Transverse colon (tissue), 4 donors: ENCODE data around the gene INTS7. TPM values are rescaled to one million over a fixed set of nuclear protein-coding genes. Genes with fewer than 3 reads are reported as not detected.

Source experiments
- DNase-seq: peaks from one replicate; pipeline ENCODE4 v3.0.0-alpha.2; 2019
- H3K27ac ChIP-seq, 4 donors: fragments of 200-600 bp; sonication (generic); 2 replicates each; pipeline ENCODE4 v1.5.1; 2016 to 2018; ENCODE audit warnings: inconsistent platforms in 4 of 4
- H3K27me3 ChIP-seq: fragments of 200-600 bp; sonication (generic); 2 replicates; pipeline ENCODE4 v1.5.1; 2017; ENCODE audit warnings: inconsistent platforms
- H3K36me3 ChIP-seq, 4 donors: fragments of 200-600 bp; sonication (generic); 2 replicates each; pipeline ENCODE4 v1.5.1; 2017 to 2019; ENCODE audit warnings: inconsistent platforms in 4 of 4
- H3K4me1 ChIP-seq, 4 donors: fragments of 200-600 bp; sonication (generic); 2 replicates each; pipeline ENCODE4 v1.5.1; 2017 to 2020; ENCODE audit warnings: inconsistent platforms in 4 of 4
- H3K4me3 ChIP-seq, 4 donors: fragments of 200-600 bp; sonication (generic); 1 replicate in 1 of 4; 2 replicates in 3 of 4; pipeline versions ENCODE4 v1.5.1 to v1.6.1; 2017 to 2019; ENCODE audit warnings: inconsistent platforms in 4 of 4
- H3K9me3 ChIP-seq, 2 donors: fragments of 200-600 bp; sonication (generic); 2 replicates each; pipeline ENCODE4 v1.5.1; 2017 to 2019; ENCODE audit warnings: inconsistent platforms in 2 of 2
- EP300 ChIP-seq: sonication (generic); formaldehyde crosslinking; IDR thresholded peaks from one replicate; pipeline ENCODE4 v1.6.1; 2017; ENCODE audit warnings: antibody characterized with exemption, low read depth
- POLR2A ChIP-seq: fragments of 450-650 bp; IDR thresholded peaks from one replicate; pipeline ENCODE4 v1.6.1; 2016; ENCODE audit warnings: antibody characterized with exemption, mild to moderate bottlenecking, moderate library complexity
- POLR2AphosphoS5 ChIP-seq, 3 donors: sonication (generic); formaldehyde crosslinking; IDR thresholded peaks; one replicate each; pipeline ENCODE4 v1.6.1; 2016; ENCODE audit warnings: antibody characterized with exemption in 3 of 3
- WGBS, 2 donors: methylation state at CpG; one replicate each; pipeline ENCODE4 v1.1.5; 2018; ENCODE audit warnings: low coverage in 1 of 2; 5-methylcytosine and 5-hydroxymethylcytosine counted together
- in situ Hi-C, 4 donors: fragments of 200-750 bp; cut with MboI; loops; one replicate each; pipeline versions ENCODE4 v1.15.0 to v1.15.1; 2017; ENCODE audit warnings: low sequenced_read_pairs in 3 of 4, low pct_ligation_motif_present in 1 of 4, low pct_unique_long_range_greater_than_20kb in 1 of 4
- intact Hi-C: fragments of 100-400 bp; cut with DNase I; formaldehyde crosslinking; loops from one replicate; pipeline ENCODE4 v1.15.1; 2023; ENCODE audit warnings: low total_unique reads
- total RNA-seq, 4 donors: library from RNA; depleted of rRNA; stranded (reverse); fragments of >200 nt; gene quantifications; one replicate each; pipeline ENCODE4 v1.1.0, GENCODE V29; 2016
- TF ChIP-seq, protein P1 (sequence below), 5 experiments: fragments of 200-600 bp in 3 of 5; fragments of 450-650 bp in 2 of 5; sonication (generic) in 3 of 5; IDR thresholded peaks; 1 replicate in 2 of 5; 2 replicates in 3 of 5; pipeline ENCODE4 v1.5.1; 2016 to 2017; ENCODE audit warnings: antibody characterized with exemption in 5 of 5, inconsistent platforms in 3 of 5, mild to moderate bottlenecking in 2 of 5, moderate library complexity in 1 of 5

Gene INTS7, protein sequence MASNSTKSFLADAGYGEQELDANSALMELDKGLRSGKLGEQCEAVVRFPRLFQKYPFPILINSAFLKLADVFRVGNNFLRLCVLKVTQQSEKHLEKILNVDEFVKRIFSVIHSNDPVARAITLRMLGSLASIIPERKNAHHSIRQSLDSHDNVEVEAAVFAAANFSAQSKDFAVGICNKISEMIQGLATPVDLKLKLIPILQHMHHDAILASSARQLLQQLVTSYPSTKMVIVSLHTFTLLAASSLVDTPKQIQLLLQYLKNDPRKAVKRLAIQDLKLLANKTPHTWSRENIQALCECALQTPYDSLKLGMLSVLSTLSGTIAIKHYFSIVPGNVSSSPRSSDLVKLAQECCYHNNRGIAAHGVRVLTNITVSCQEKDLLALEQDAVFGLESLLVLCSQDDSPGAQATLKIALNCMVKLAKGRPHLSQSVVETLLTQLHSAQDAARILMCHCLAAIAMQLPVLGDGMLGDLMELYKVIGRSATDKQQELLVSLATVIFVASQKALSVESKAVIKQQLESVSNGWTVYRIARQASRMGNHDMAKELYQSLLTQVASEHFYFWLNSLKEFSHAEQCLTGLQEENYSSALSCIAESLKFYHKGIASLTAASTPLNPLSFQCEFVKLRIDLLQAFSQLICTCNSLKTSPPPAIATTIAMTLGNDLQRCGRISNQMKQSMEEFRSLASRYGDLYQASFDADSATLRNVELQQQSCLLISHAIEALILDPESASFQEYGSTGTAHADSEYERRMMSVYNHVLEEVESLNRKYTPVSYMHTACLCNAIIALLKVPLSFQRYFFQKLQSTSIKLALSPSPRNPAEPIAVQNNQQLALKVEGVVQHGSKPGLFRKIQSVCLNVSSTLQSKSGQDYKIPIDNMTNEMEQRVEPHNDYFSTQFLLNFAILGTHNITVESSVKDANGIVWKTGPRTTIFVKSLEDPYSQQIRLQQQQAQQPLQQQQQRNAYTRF
- 1 to 10 TPM; 7.1 to 10.0 (median 9.5) TPM for total RNA-seq

DNA sequence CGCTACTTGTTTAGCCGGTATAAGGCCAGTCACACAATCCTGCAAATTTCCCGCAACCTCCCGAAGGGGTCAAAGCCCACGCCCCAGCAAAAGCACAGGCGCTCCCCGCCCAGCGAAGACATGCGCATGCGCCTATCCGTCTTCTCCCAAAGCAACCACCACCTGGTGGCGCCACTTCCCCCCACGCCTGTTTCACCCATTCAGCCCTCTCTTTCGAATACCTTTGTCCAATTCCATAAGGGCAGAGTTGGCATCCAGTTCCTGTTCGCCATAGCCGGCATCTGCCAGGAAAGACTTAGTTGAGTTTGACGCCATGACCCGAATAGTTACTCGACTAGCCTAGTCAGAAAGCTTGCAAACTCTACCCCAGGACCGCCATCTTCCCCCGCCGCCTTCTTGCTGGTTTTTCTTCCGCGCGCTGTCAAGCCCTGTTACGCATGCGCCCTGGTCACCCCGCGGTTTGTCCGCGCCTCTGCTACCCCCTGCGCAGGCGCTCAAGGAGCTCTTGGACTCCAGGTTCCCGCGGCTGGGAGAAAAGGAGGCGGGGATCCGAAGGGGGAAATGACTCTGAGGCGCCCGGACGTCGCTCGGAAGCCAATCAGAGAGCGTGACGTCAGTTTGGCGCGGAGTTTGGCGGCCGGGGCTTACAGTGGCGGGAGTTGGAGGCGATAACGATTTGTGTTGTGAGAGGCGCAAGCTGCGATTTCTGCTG lies at the start of gene INTS7, which contains the start of gene DTL:
Gene INTS7 (minus strand): TSS at position 435 of the 712 bp plus-strand sequence. CDS start 120 bp downstream, at position 315.
Gene DTL (plus strand): TSS at position 626 of the 712 bp plus-strand sequence. CDS start 143 bp downstream, outside the sequence.
- intact Hi-C loops, result no loop called here
- Histone ChIP-seq H3K4me3 (peak within 1 kb of the TSS; percentile 45 to 70 (median 60)), H3K27ac (peak within 1 kb of the TSS; percentile 87 to 95 (median 89)), H3K4me1 (peaks cover 8 to 26% (median 16%) of the 10 kb centered on the region in 4 donors), H3K9me3 (no peaks in the 10 kb centered on the region), H3K27me3 (no peaks in the 10 kb centered on the region), H3K36me3 (no peaks in the 10 kb centered on the region)
- peak; percentile 99 for DNase-seq
- TF ChIP-seq, protein P1, sequence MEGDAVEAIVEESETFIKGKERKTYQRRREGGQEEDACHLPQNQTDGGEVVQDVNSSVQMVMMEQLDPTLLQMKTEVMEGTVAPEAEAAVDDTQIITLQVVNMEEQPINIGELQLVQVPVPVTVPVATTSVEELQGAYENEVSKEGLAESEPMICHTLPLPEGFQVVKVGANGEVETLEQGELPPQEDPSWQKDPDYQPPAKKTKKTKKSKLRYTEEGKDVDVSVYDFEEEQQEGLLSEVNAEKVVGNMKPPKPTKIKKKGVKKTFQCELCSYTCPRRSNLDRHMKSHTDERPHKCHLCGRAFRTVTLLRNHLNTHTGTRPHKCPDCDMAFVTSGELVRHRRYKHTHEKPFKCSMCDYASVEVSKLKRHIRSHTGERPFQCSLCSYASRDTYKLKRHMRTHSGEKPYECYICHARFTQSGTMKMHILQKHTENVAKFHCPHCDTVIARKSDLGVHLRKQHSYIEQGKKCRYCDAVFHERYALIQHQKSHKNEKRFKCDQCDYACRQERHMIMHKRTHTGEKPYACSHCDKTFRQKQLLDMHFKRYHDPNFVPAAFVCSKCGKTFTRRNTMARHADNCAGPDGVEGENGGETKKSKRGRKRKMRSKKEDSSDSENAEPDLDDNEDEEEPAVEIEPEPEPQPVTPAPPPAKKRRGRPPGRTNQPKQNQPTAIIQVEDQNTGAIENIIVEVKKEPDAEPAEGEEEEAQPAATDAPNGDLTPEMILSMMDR (IDR thresholded peaks at IDR 0.05), result peak; percentile 82 to 99 (median 92)
- TF ChIP-seq POLR2AphosphoS5 (IDR thresholded peaks at IDR 0.05), result peak in 2 of 3 donors; percentile 3 to 52
- peak; percentile 44 for TF ChIP-seq POLR2A
- TF ChIP-seq EP300, result no peak
- in situ Hi-C loops, result no loop called here
- 0% methylated on average over 17 to 40 of the region's 53 CpGs for WGBS, 2 donors

DNA sequence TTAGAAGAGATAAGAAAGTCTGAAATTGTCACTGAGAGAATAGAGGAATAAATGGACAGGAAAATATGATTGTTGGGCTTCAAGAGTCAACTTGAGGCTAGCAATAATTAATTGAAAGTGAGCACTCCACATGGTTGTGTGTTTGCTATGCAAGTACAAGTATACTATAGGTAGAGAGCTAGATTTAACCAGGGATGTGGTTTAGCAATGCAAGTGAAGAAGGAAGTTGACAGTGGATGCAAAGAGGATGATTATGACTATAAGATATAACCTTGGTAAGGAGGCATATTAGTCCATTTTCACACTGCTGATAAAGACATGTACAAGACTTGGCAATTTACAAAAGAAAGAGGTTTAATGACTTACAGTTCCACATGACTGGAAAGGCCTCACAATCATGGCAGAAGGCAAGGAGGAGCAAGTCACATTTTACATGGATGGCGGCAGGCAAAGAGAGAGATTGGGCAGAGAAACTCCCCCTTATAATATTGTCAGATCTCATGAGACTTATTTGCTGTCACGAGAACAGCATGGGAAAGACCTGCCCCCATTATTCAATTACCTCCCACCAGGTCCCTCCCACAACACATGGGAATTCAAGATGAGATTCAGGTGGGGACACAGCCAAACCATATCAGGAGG lies 47.5 kb upstream of the INTS7 start:
- no peak for DNase-seq
- Histone ChIP-seq H3K9me3 (no peaks in the 10 kb centered on the region), H3K4me3 (no peak overlapping the region), H3K4me1 (peaks cover 0 to 10% (median 0%) of the 10 kb centered on the region in 4 donors), H3K36me3 (no peaks in the 10 kb centered on the region), H3K27me3 (no peaks in the 10 kb centered on the region), H3K27ac (no peak overlapping the region)
- intact Hi-C loops, result no loop called here
- 60 to 93% methylated on average over 1 to 2 of the region's 2 CpGs for WGBS, 2 donors
- in situ Hi-C loops, result no loop called here
- TF ChIP-seq EP300 (no peak), POLR2A (no peak), POLR2AphosphoS5 (IDR thresholded peaks at IDR 0.05) (no peak)
- TF ChIP-seq, protein P1 (IDR thresholded peaks at IDR 0.05), result no peak

DNA sequence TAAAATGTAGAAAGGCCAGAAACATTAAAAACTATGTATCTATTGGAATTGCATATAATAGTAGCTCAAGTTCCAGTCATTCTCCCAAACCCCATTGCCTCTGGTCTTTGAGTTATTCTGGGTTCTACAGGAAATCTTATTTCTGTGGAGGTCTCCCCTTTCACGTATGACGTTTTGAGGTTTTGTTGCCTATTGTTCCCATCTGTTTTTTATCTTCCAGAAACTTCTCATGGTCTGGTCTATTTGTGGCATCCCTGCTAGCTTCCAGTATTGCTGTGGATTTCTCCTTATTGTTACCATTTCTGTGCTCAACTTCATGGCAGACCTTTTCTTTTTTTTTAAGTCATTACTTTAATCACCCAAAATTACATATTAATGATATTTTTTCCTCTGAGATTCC lies 43.5 kb upstream of the INTS7 start:
- Histone ChIP-seq H3K4me3 (no peak overlapping the region), H3K27me3 (no peaks in the 10 kb centered on the region), H3K4me1 (peaks cover 0 to 9% (median 0%) of the 10 kb centered on the region in 4 donors), H3K27ac (no peak overlapping the region), H3K9me3 (no peaks in the 10 kb centered on the region), H3K36me3 (no peaks in the 10 kb centered on the region)
- DNase-seq, result no peak
- 68 to 89% methylated on average over 2 of the region's 2 CpGs for WGBS, 2 donors
- no peak for TF ChIP-seq POLR2A
- TF ChIP-seq EP300, result no peak
- in situ Hi-C loops (loop anchor here in 1 of 4 donors (10.0 kb wide), 1 partner anchor 216 kb away; no protein-coding TSS in a partner anchor), intact Hi-C loops (no loop called here)

DNA sequence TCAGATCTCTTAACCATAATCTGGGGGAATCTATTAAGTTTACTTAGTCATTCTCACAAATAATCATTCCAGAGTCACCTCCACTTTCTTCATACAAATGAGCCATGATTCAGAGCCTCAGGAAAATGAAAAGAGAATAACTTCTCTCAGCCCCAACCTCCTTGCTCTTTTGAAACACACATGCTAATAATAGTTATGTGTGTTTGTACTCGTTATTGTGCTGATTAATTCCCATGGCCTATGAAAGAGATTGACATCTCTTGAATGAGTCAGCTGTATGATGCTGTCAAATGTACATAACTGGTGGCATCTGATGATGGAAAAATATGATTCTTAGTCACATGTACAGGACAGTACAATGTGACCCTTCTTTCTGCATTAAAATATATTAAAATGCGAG lies 41.7 kb upstream of the INTS7 start:
- Histone ChIP-seq H3K27ac (no peak overlapping the region), H3K4me3 (no peak overlapping the region), H3K36me3 (no peaks in the 10 kb centered on the region), H3K9me3 (no peaks in the 10 kb centered on the region), H3K27me3 (no peaks in the 10 kb centered on the region), H3K4me1 (peaks cover 0 to 9% (median 0%) of the 10 kb centered on the region in 4 donors)
- in situ Hi-C loops, result loop anchor here in 1 of 4 donors (10.0 kb wide), 1 partner anchor 218 kb away; no protein-coding TSS in a partner anchor
- no peak for DNase-seq
- intact Hi-C loops, result no loop called here
- 76 to 92% methylated on average over 2 of the region's 2 CpGs for WGBS, 2 donors
- TF ChIP-seq EP300 (no peak), POLR2AphosphoS5 (IDR thresholded peaks at IDR 0.05) (no peak), POLR2A (no peak)
- TF ChIP-seq, protein P1 (IDR thresholded peaks at IDR 0.05), result no peak
